ENCODE results near the gene CLINT1. TPM values are rescaled to one million over a fixed set of nuclear protein-coding genes. Genes with fewer than 3 reads are reported as not detected.
"Not testable (repeated sequence)": the region's sequence is repeated elsewhere in the genome, so short reads cannot be mapped to it uniquely, and the experiment has no call there.

Gene CLINT1
- polyA plus RNA-seq, 2 of the 4 experiments (the other 2 are of a cell fraction): 89.7 to 185 TPM

GRCh38 chr5:157857816-157858526 is 974 bp downstream of the CLINT1 start:
- H3K9me3 ChIP-seq: no peaks in the 10 kb centered on the region
- WGBS (ENCODE audit: missing lambda C conversion rate): 10% methylated on average over 5 of the region's 5 CpGs
- FAIRE-seq: no peak
- peak overlapping the region; percentile 70 for H3K4me3 ChIP-seq
- ATAC-seq: peak; percentile 3 to 36; a peak in 3 of 6 replicates
- ChIA-PET CTCF (interaction anchor here (0.7 to 4.0 kb wide), 8 partner anchors 8 to 95 kb away, joined by 3 to 46 read pairs (median 4); no protein-coding TSS in a partner anchor), POLR2A (interaction anchor here (0.7 to 1.4 kb wide), 3 partner anchors 13 to 90 kb away, joined by 3 to 13 read pairs (median 3); no protein-coding TSS in a partner anchor)
- H3K4me2 ChIP-seq: peak overlapping the region; percentile 86
- TF ChIP-seq ATOH8 (CRISPR knock-in tag; IDR thresholded peaks at IDR 0.05; ENCODE audit: low read depth): no peak
- TF ChIP-seq CEBPB (IDR thresholded peaks at IDR 0.05): peak; percentile 50 to 59; a peak in 2 of 4 replicates
- TF ChIP-seq MYC (IDR thresholded peaks at IDR 0.05; ENCODE audit: borderline replicate concordance, low read length): no peak
- TF ChIP-seq RFX5 (IDR thresholded peaks at IDR 0.05): no peak
- no peak for DNase-seq (ENCODE audit: low read depth in 1 of 2, low spot score in 1 of 2)
- H3K27ac ChIP-seq: peak overlapping the region; percentile 96 to 97
- H3K4me1 ChIP-seq: peaks cover 29% of the 10 kb centered on the region; the same call in 2 of the 3 replicates

GRCh38 chr5:157855404-157855994 is 3.4 kb downstream of the CLINT1 start:
- DNase-seq (ENCODE audit: low read depth in 1 of 2, low spot score in 1 of 2): peak; percentile 68 to 83
- WGBS (ENCODE audit: missing lambda C conversion rate): 58% methylated on average over 10 of the region's 10 CpGs
- Histone ChIP-seq H3K9me3 (no peaks in the 10 kb centered on the region), H3K4me3 (no peak overlapping the region), H3K4me1 (peaks cover 29% of the 10 kb centered on the region; the same call in 2 of the 3 replicates), H3K4me2 (peak overlapping the region; percentile 31), H3K27ac (0 out of 6 replicates have a peak overlapping the region, but pooled peaks of 1 of the 2 experiments have one; percentile 13)
- CTCF ChIA-PET: interaction anchor here (0.6 to 4.0 kb wide), 40 partner anchors 10 to 1251 kb away, joined by 3 to 46 read pairs (median 5); no protein-coding TSS in a partner anchor
- TF ChIP-seq REST (IDR thresholded peaks at IDR 0.05) (no peak), ZNF302 (CRISPR knock-in tag; IDR thresholded peaks at IDR 0.05) (no peak), CEBPB (IDR thresholded peaks at IDR 0.05) (no peak), CTCF (IDR thresholded peaks at IDR 0.05) (peak; percentile 66), EHMT2 (IDR thresholded peaks at IDR 0.05; ENCODE audit: low read depth) (no peak), KDM5A (IDR thresholded peaks at IDR 0.05) (no peak), RAD21 (conservative IDR thresholded peaks at IDR 0.05 in 1 of 2, IDR thresholded peaks at IDR 0.05 in 1 of 2) (peak; percentile 66 to 73), SMC3 (IDR thresholded peaks at IDR 0.05) (peak; percentile 86)
- no peak for FAIRE-seq
- ATAC-seq: peak; percentile 61 to 63; a peak in 5 of 6 replicates
- POLR2A ChIA-PET: interaction anchor here (1.3 kb wide), 1 partner anchor 16 kb away, joined by 3 read pairs; no protein-coding TSS in a partner anchor

GRCh38 chr5:157853365-157853764 is 5.6 kb downstream of the CLINT1 start:
- POLR2A ChIA-PET; FAIRE-seq; ATAC-seq; H3K4me3 ChIP-seq; H3K27ac ChIP-seq; DNase-seq (ENCODE audit: low read depth in 1 of 2, low spot score in 1 of 2); H3K4me2 ChIP-seq; H3K9me3 ChIP-seq: not testable (repeated sequence)
- 87% methylated on average over 9 of the region's 9 CpGs for WGBS (ENCODE audit: missing lambda C conversion rate)
- CTCF ChIA-PET: interaction anchor here (0.7 kb wide), 1 partner anchor 95 kb away, joined by 4 read pairs; no protein-coding TSS in a partner anchor
- H3K4me1 ChIP-seq: peaks cover 27% of the 10 kb centered on the region; the same call in 2 of the 3 replicates
